SK-N-SH (cell line): ENCODE results near the gene PIP5K1C. TPM values are rescaled to one million over a fixed set of nuclear protein-coding genes. Genes with fewer than 3 reads are reported as not detected.

Experiments
- CTCF ChIA-PET: fragments of 300-600, 350-600 bp; formaldehyde crosslinking; extraction: SDS; loops from one replicate; lab custom pipeline; 2021; lab: Yijun Ruan, JAX
- POLR2A ChIA-PET: fragments of 350-600 bp; sonication (Branson Sonifier 250); formaldehyde crosslinking; extraction: SDS; loops from one replicate; lab custom pipeline; 2020; ENCODE audit warnings: antibody characterized with exemption, inconsistent platforms; lab: Yijun Ruan, JAX
- DNase-seq: peaks from one replicate; pipeline ENCODE4 v3.0.0; 2012
- H2AFZ ChIP-seq: fragments of 200-600 bp; sonication (generic); 2 replicates; pipeline ENCODE4 v1.8.1; 2016; ENCODE audit warnings: antibody characterized with exemption, mild to moderate bottlenecking, low read depth
- H3F3A ChIP-seq: fragments of 200-600 bp; sonication (generic); replicated peaks from 2 replicates; pipeline ENCODE3; 2016; ENCODE audit warnings: antibody characterized with exemption, mild to moderate bottlenecking; ENCODE audit not compliant: insufficient read depth
- H3K27ac ChIP-seq, 2 experiments: fragments of 200-500 bp in 1 of 2; fragments of 200-600 bp in 1 of 2; sonication (Bioruptor generic) in 1 of 2; sonication (generic), shearing (Covaris generic) in 1 of 2; 2 replicates each; pipeline versions ENCODE4 v1.5.1 to v1.6.1; 2014 to 2016; ENCODE audit warnings: low read depth in 2 of 2, inconsistent platforms in 1 of 2, low read length in 1 of 2, mild to moderate bottlenecking in 1 of 2, mixed read lengths in 1 of 2
- H3K27me3 ChIP-seq: fragments of 200-600 bp; sonication (generic), shearing (Covaris generic); 2 replicates; pipeline ENCODE4 v1.6.1; 2016; ENCODE audit warnings: mixed run types; ENCODE audit not compliant: insufficient read depth
- H3K36me3 ChIP-seq, 2 experiments: fragments of 200-500 bp in 1 of 2; fragments of 200-600 bp in 1 of 2; sonication (Bioruptor generic) in 1 of 2; sonication (generic) in 1 of 2; replicated peaks in 1 of 2; 2 replicates each; pipeline versions ENCODE3 to v1.5.1; 2014 to 2016; ENCODE audit warnings: low read length in 1 of 2, mild to moderate bottlenecking in 1 of 2; ENCODE audit not compliant: insufficient read depth in 2 of 2, control insufficient read depth in 1 of 2
- H3K4me1 ChIP-seq, 2 experiments: fragments of 200-500 bp in 1 of 2; fragments of 200-600 bp in 1 of 2; sonication (Bioruptor generic) in 1 of 2; sonication (generic), shearing (Covaris generic) in 1 of 2; 2 replicates each; pipeline versions ENCODE4 v1.5.1 to v1.6.1; 2014 to 2016; ENCODE audit warnings: low read depth in 1 of 2, low read length in 1 of 2, mixed run types in 1 of 2; ENCODE audit not compliant: insufficient read depth in 2 of 2, control insufficient read depth in 1 of 2
- H3K4me2 ChIP-seq: fragments of 200-600 bp; sonication (generic), shearing (Covaris generic); 2 replicates; pipeline ENCODE4 v1.6.1; 2017; ENCODE audit warnings: mixed run types
- H3K4me3 ChIP-seq, 2 experiments: fragments of 200-500 bp in 1 of 2; fragments of 200-600 bp in 1 of 2; sonication (Bioruptor generic) in 1 of 2; sonication (generic), shearing (Covaris generic) in 1 of 2; 2 replicates each; pipeline versions ENCODE4 v1.5.1 to v1.8.1; 2014 to 2016; ENCODE audit warnings: low read depth in 2 of 2, inconsistent platforms in 1 of 2, low read length in 1 of 2, mild to moderate bottlenecking in 1 of 2, mixed read lengths in 1 of 2, moderate library complexity in 1 of 2
- H3K79me2 ChIP-seq: fragments of 200-600 bp; sonication (generic); 2 replicates; pipeline ENCODE4 v1.8.1; 2017; ENCODE audit warnings: mild to moderate bottlenecking; ENCODE audit not compliant: insufficient read depth
- H3K9ac ChIP-seq: fragments of 200-600 bp; sonication (generic); 2 replicates; pipeline ENCODE4 v1.6.1; 2017; ENCODE audit warnings: mixed run types
- H3K9me2 ChIP-seq: fragments of 200-600 bp; sonication (generic); 2 replicates; pipeline ENCODE4 v1.6.1; 2017; ENCODE audit warnings: mixed run types
- H3K9me3 ChIP-seq: fragments of 200-600 bp; sonication (generic); 2 replicates; pipeline ENCODE4 v1.6.1; 2017; ENCODE audit warnings: mixed run types, mild to moderate bottlenecking, moderate library complexity
- H4K20me1 ChIP-seq: fragments of 200-600 bp; sonication (generic); 2 replicates; pipeline ENCODE4 v1.6.1; 2017; ENCODE audit warnings: mild to moderate bottlenecking, mixed run types; ENCODE audit not compliant: insufficient read depth
- CHD2 ChIP-seq: fragments of 150-350 bp; IDR thresholded peaks from 2 replicates; pipeline ENCODE4 v1.6.1; 2018; ENCODE audit warnings: low read length; ENCODE audit not compliant: partially characterized antibody
- CTCF ChIP-seq: fragments of 200-600 bp; sonication (generic); IDR thresholded peaks from 2 replicates; pipeline ENCODE4 v1.6.1; 2017; ENCODE audit warnings: antibody characterized with exemption, mild to moderate bottlenecking, moderate library complexity
- FOSL2 ChIP-seq: IDR thresholded peaks from 2 replicates; pipeline ENCODE4 v1.4.0; 2012; ENCODE audit warnings: low read depth, mild to moderate bottlenecking, moderate library complexity, borderline replicate concordance
- FOXJ3 ChIP-seq: sonication (generic); formaldehyde crosslinking; IDR thresholded peaks from 2 replicates; pipeline ENCODE4 v1.5.1; 2020; ENCODE audit warnings: mild to moderate bottlenecking, missing genetic modification reagents
- JUND ChIP-seq: IDR thresholded peaks from 2 replicates; pipeline ENCODE4 v1.4.0; 2012
- MEF2A ChIP-seq: IDR thresholded peaks from 2 replicates; pipeline ENCODE4 v1.4.0; 2012; ENCODE audit warnings: low read depth, borderline replicate concordance
- MXI1 ChIP-seq: IDR thresholded peaks from 2 replicates; pipeline ENCODE4 v1.6.1; 2012; ENCODE audit warnings: mild to moderate bottlenecking, low read depth, low read length, improper control_type of control experiment
- NFIC ChIP-seq: IDR thresholded peaks from 2 replicates; pipeline ENCODE4 v1.4.0; 2012; ENCODE audit warnings: borderline replicate concordance
- NRF1 ChIP-seq: IDR thresholded peaks from 2 replicates; pipeline ENCODE4 v1.6.1; 2012; ENCODE audit warnings: low read depth, mild to moderate bottlenecking, low read length
- RAD21 ChIP-seq: IDR thresholded peaks from 2 replicates; pipeline ENCODE4 v1.6.1; 2012; ENCODE audit warnings: mild to moderate bottlenecking, low read length
- RCOR1 ChIP-seq: fragments of 150-350 bp; IDR thresholded peaks from 2 replicates; pipeline ENCODE4 v1.6.1; 2017; ENCODE audit warnings: antibody characterized with exemption, low read length
- RXRA ChIP-seq: IDR thresholded peaks from 2 replicates; pipeline ENCODE4 v1.4.0; 2012; ENCODE audit warnings: low read depth, mild to moderate bottlenecking, borderline replicate concordance
- TAF1 ChIP-seq: IDR thresholded peaks from 2 replicates; pipeline ENCODE4 v1.6.1; 2012; ENCODE audit warnings: low read depth, mild to moderate bottlenecking, low read length, moderate library complexity, borderline replicate concordance
- TCF12 ChIP-seq: IDR thresholded peaks from 2 replicates; pipeline ENCODE4 v1.4.0; 2012
- ZBTB33 ChIP-seq: IDR thresholded peaks from 2 replicates; pipeline ENCODE4 v1.4.0; 2012; ENCODE audit warnings: low read depth, borderline replicate concordance
- WGBS: methylation state at CpG from one replicate; pipeline ENCODE4 v1.1.6; 2017; ENCODE audit warnings: low lambda C conversion rate; 5-methylcytosine and 5-hydroxymethylcytosine counted together
- polyA plus RNA-seq, 3 experiments: library from polyadenylated mRNA; depleted of rRNA; stranded (reverse); fragments of >200 nt; gene quantifications; 2 replicates each; pipeline ENCODE4 v1.2.3, GENCODE V29; 2012
- TF ChIP-seq, protein P1 (sequence below): IDR thresholded peaks from 2 replicates; pipeline ENCODE4 v1.6.1; 2012; ENCODE audit warnings: mild to moderate bottlenecking, low read depth, low read length, moderate library complexity

Gene PIP5K1C
- polyA plus RNA-seq, 1 of the 3 experiments (the other 2 are of a cell fraction) = 12.3 TPM

DNA sequence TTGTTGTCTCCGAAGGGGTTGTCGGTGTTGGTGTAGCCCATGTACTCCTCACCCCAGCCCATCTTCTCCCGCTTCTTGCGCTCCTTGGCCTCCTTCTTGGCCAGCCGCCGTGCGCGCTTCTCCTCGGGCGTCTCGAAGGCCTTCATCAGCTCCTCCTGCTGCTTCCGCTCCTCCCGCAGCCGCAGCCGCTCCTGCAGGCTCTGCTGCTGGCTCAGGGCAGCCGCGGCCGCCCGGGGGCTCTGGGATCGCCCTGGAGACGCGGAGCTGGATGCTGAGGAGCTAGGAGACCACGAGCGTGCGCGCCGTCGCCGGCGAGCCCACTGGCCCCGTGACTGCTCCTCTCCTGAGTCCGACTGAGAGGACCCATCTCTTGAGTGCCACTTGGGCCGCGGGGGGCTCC is 76.6 kb downstream of the PIP5K1C start:
- H3K9me2 ChIP-seq = no peaks in the 10 kb centered on the region
- no peak overlapping the region for H3K9ac ChIP-seq
- H3K4me3 ChIP-seq = no peak overlapping the region
- H3K27ac ChIP-seq = no peak overlapping the region
- peaks cover 38% of the 10 kb centered on the region for H3K79me2 ChIP-seq
- no peak overlapping the region for H2AFZ ChIP-seq
- peaks cover 17% of the 10 kb centered on the region for H4K20me1 ChIP-seq
- H3F3A ChIP-seq = peaks cover 4% of the 10 kb centered on the region
- 97% methylated on average over 27 of the region's 34 CpGs for WGBS
- H3K9me3 ChIP-seq = no peaks in the 10 kb centered on the region
- POLR2A ChIA-PET = no interaction called here
- DNase-seq = no peak
- no peaks in the 10 kb centered on the region for H3K27me3 ChIP-seq
- TF ChIP-seq MEF2A (no peak), RCOR1 (no peak), CTCF (no peak), RXRA (no peak), JUND (no peak), CHD2 (no peak), ZBTB33 (no peak), FOSL2 (no peak), NRF1 (no peak), NFIC (no peak), TCF12 (no peak), MXI1 (no peak), TAF1 (no peak), FOXJ3 (CRISPR knock-in tag) (no peak), RAD21 (no peak)
- TF ChIP-seq, protein P1, sequence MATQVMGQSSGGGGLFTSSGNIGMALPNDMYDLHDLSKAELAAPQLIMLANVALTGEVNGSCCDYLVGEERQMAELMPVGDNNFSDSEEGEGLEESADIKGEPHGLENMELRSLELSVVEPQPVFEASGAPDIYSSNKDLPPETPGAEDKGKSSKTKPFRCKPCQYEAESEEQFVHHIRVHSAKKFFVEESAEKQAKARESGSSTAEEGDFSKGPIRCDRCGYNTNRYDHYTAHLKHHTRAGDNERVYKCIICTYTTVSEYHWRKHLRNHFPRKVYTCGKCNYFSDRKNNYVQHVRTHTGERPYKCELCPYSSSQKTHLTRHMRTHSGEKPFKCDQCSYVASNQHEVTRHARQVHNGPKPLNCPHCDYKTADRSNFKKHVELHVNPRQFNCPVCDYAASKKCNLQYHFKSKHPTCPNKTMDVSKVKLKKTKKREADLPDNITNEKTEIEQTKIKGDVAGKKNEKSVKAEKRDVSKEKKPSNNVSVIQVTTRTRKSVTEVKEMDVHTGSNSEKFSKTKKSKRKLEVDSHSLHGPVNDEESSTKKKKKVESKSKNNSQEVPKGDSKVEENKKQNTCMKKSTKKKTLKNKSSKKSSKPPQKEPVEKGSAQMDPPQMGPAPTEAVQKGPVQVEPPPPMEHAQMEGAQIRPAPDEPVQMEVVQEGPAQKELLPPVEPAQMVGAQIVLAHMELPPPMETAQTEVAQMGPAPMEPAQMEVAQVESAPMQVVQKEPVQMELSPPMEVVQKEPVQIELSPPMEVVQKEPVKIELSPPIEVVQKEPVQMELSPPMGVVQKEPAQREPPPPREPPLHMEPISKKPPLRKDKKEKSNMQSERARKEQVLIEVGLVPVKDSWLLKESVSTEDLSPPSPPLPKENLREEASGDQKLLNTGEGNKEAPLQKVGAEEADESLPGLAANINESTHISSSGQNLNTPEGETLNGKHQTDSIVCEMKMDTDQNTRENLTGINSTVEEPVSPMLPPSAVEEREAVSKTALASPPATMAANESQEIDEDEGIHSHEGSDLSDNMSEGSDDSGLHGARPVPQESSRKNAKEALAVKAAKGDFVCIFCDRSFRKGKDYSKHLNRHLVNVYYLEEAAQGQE = no peak
- H3K4me2 ChIP-seq = no peak overlapping the region
- peaks cover 0 to 15% of the 10 kb centered on the region in 2 experiments for H3K36me3 ChIP-seq
- CTCF ChIA-PET = interaction anchor here (2.5 kb wide), 1 partner anchor 78 kb away, joined by 6 read pairs; no protein-coding TSS in a partner anchor
- peaks cover 8 to 11% of the 10 kb centered on the region in 2 experiments; a peak in 2 of 4 replicates for H3K4me1 ChIP-seq
